Measurements from ENCODE around the gene PARP6.

- TF ChIP-seq RAD21 (IDR thresholded peaks at IDR 0.05) (no peak), CTCF (IDR thresholded peaks at IDR 0.05; ENCODE audit: low read depth, low read length, missing input control) (no peak), GABPA (IDR thresholded peaks at IDR 0.05 in 1 of 2, conservative IDR thresholded peaks at IDR 0.05 in 1 of 2) (no peak), ATF3 (IDR thresholded peaks at IDR 0.05) (no peak), REST (IDR thresholded peaks at IDR 0.05) (no peak), JUND (IDR thresholded peaks at IDR 0.05) (no peak), TAF1 (conservative IDR thresholded peaks at IDR 0.05) (no peak), EGR1 (IDR thresholded peaks at IDR 0.05; ENCODE audit: low read depth in 2 of 2) (no peak), MAX (IDR thresholded peaks at IDR 0.05) (no peak), NR2F2 (IDR thresholded peaks at IDR 0.05) (no peak)
These were observed 13.0 kb upstream of the PARP6 start for GRCh38 chr15:72285402-72285801.

Measured in liver (tissue), 3 donors.